Neutrophil (primary cell): ENCODE results near the gene FGF18.

Source experiments
- H3K27ac ChIP-seq: fragments of 200-600 bp; sonication (generic); 2 replicates; pipeline ENCODE4 v1.5.1; 2016; ENCODE audit warnings: mild to moderate bottlenecking, moderate library complexity
- H3K27me3 ChIP-seq: fragments of 200-600 bp; sonication (generic); 2 replicates; pipeline ENCODE4 v1.6.0; 2016; ENCODE audit warnings: mild to moderate bottlenecking
- H3K36me3 ChIP-seq: fragments of 200-600 bp; sonication (generic); 2 replicates; pipeline ENCODE4 v1.5.1; 2017
- H3K4me1 ChIP-seq, 2 experiments: fragments of 200-600 bp in 1 of 2; sonication (generic) in 1 of 2; 1 replicate in 1 of 2; 2 replicates in 1 of 2; pipeline versions ENCODE4 v1.5.1 to v1.6.1; 2013 to 2016; ENCODE audit warnings: low read depth in 1 of 2, low read length in 1 of 2, mild to moderate bottlenecking in 1 of 2, moderate library complexity in 1 of 2; ENCODE audit not compliant: control insufficient read depth in 1 of 2, insufficient read depth in 1 of 2
- H3K4me3 ChIP-seq, 2 experiments: fragments of 200-600 bp in 1 of 2; sonication (generic) in 1 of 2; 1 replicate in 1 of 2; 2 replicates in 1 of 2; pipeline ENCODE4 v1.5.1; 2013 to 2016; ENCODE audit warnings: low read depth in 1 of 2, low read length in 1 of 2, mild to moderate bottlenecking in 1 of 2, moderate library complexity in 1 of 2
- H3K9me3 ChIP-seq: fragments of 200-600 bp; sonication (generic); 2 replicates; pipeline ENCODE4 v1.5.1; 2016
- CTCF ChIP-seq: fragments of 200-600 bp; sonication (generic); IDR thresholded peaks from 2 replicates; pipeline ENCODE4 v1.5.1; 2016; ENCODE audit warnings: antibody characterized with exemption

Gene FGF18

GRCh38 chr5:171467107-171467506 lies 47.7 kb downstream of the FGF18 start:
- Histone ChIP-seq H3K4me3 (no peak overlapping the region), H3K9me3 (no peaks in the 10 kb centered on the region), H3K27ac (no peak overlapping the region), H3K4me1 (no peaks in the 10 kb centered on the region), H3K27me3 (peaks cover 8% of the 10 kb centered on the region), H3K36me3 (no peaks in the 10 kb centered on the region)
- TF ChIP-seq CTCF = no peak

- Histone ChIP-seq H3K4me1 (no peaks in the 10 kb centered on the region), H3K27me3 (no peaks in the 10 kb centered on the region), H3K27ac (no peak overlapping the region), H3K4me3 (no peak overlapping the region), H3K36me3 (no peaks in the 10 kb centered on the region), H3K9me3 (no peaks in the 10 kb centered on the region)
- no peak for TF ChIP-seq CTCF
Observed at GRCh38 chr5:171469326-171469725, 49.9 kb downstream of the FGF18 start.

- no peak for TF ChIP-seq CTCF
- no peaks in the 10 kb centered on the region for H3K27me3 ChIP-seq
- no peaks in the 10 kb centered on the region for H3K36me3 ChIP-seq
- no peak overlapping the region for H3K27ac ChIP-seq
- H3K9me3 ChIP-seq = no peaks in the 10 kb centered on the region
- H3K4me1 ChIP-seq = no peaks in the 10 kb centered on the region
- H3K4me3 ChIP-seq = no peak overlapping the region
Observed at GRCh38 chr5:171470420-171470819, 51.0 kb downstream of the FGF18 start.

GRCh38 chr5:171474230-171474813 lies 54.9 kb downstream of the FGF18 start:
- no peak overlapping the region for H3K27ac ChIP-seq
- TF ChIP-seq CTCF = no peak
- H3K27me3 ChIP-seq = no peaks in the 10 kb centered on the region
- peaks cover 9 to 15% of the 10 kb centered on the region in 2 experiments for H3K4me1 ChIP-seq
- H3K9me3 ChIP-seq = no peaks in the 10 kb centered on the region
- H3K36me3 ChIP-seq = no peaks in the 10 kb centered on the region
- no peak overlapping the region for H3K4me3 ChIP-seq

GRCh38 chr5:171475596-171475995 lies 56.1 kb downstream of the FGF18 start:
- H3K9me3 ChIP-seq = no peaks in the 10 kb centered on the region
- no peak for TF ChIP-seq CTCF
- no peaks in the 10 kb centered on the region for H3K36me3 ChIP-seq
- peaks cover 9 to 15% of the 10 kb centered on the region in 2 experiments for H3K4me1 ChIP-seq
- no peaks in the 10 kb centered on the region for H3K27me3 ChIP-seq
- H3K27ac ChIP-seq = no peak overlapping the region
- no peak overlapping the region for H3K4me3 ChIP-seq

GRCh38 chr5:171476701-171477100 lies 57.3 kb downstream of the FGF18 start:
- no peak for TF ChIP-seq CTCF
- H3K4me1 ChIP-seq = peaks cover 9 to 15% of the 10 kb centered on the region in 2 experiments
- no peaks in the 10 kb centered on the region for H3K9me3 ChIP-seq
- no peaks in the 10 kb centered on the region for H3K27me3 ChIP-seq
- no peaks in the 10 kb centered on the region for H3K36me3 ChIP-seq
- H3K27ac ChIP-seq = no peak overlapping the region
- no peak overlapping the region for H3K4me3 ChIP-seq
